ENCODE results near the gene CBLIF.
"Not testable (repeated sequence)": the region's sequence is repeated elsewhere in the genome, so short reads cannot be mapped to it uniquely, and the experiment has no call there.

Gene CBLIF

DNA sequence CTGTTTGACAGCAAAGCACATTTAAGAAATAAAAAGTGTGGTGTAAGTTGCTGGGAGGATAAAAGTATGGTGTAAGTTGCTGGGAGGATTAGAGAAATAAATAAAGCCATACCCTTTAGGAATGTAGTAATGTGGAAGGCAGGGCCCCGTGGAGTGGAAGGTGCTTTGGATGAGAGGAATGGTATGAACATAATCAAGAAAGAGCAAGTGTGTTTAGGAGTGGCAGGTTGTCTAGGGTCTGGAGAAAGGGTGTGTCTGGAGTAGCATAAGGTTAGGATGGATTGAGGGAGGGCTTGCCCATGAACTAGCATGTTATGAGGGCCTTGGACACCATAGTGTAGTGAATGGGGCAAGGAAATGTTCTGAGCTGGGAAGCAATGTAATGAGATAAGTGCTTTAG lies 52.8 kb downstream of the CBLIF start:
- Histone ChIP-seq H3K27me3 (ENCODE audit: insufficient read depth, low read depth, severe bottlenecking) (no peaks in the 10 kb centered on the region), H3K9me3 (ENCODE audit: severe bottlenecking) (no peaks in the 10 kb centered on the region), H3K4me3 (ENCODE audit: low read depth, low read length) (no peak overlapping the region), H3K36me3 (peaks cover 97% of the 10 kb centered on the region), H3K27ac (no peak overlapping the region)
- TF ChIP-seq CTCF (IDR thresholded peaks at IDR 0.05; ENCODE audit: low read depth, low read length): no peak
- no peak for DNase-seq

DNA sequence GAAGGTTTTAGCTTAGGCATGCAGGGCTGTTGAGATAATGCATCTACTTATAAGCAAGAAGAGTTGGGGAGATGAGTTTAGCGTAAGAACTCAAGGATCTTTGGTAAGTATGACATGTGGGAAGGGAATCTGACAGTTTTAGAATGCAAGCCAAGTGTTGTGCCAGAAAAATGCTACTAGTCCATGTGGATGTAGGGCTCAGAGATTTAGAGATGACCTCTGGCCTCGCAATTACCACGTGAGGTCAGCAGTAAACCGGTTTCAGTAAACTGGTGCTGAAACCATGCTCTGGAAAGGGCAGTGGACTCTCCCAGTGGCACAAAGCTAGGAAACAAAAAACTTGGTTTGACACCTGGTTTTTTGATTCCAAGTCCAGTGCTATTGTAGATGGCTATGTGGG lies 53.7 kb downstream of the CBLIF start:
- H3K27ac ChIP-seq: no peak overlapping the region

DNA sequence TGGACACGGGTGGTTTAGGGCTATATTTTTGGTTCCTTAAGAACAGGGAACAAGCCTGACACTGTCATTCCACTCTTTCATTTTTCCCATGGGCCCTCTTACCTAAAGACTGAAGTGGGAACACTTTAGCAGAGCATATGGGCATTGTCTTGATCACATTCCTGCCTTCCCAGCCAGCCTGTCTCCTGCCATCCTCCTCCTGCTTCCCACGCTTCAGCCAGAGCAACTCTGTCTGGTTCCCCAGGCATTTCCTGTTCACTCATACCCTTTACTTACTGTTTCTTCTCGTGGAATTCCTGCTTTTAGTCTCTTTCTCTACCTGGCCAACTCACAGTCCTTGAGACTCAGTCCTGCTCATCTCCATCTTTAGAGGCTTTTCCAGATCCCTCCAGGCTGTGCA lies 57.5 kb downstream of the CBLIF start:
- DNase-seq: no peak
- H3K4me3 ChIP-seq (ENCODE audit: low read depth, low read length): no peak overlapping the region
- H3K27me3 ChIP-seq (ENCODE audit: insufficient read depth, low read depth, severe bottlenecking): no peaks in the 10 kb centered on the region
- no peak overlapping the region for H3K27ac ChIP-seq
- H3K9me3 ChIP-seq (ENCODE audit: severe bottlenecking): no peaks in the 10 kb centered on the region
- peaks cover 89% of the 10 kb centered on the region for H3K36me3 ChIP-seq
- TF ChIP-seq CTCF (IDR thresholded peaks at IDR 0.05; ENCODE audit: low read depth, low read length): no peak

More for the DNA sequence above, 53.7 kb downstream of the CBLIF start:
- peaks cover 97% of the 10 kb centered on the region for H3K36me3 ChIP-seq
- no peak overlapping the region for H3K4me3 ChIP-seq (ENCODE audit: low read depth, low read length)
- no peak for DNase-seq
- no peak for TF ChIP-seq CTCF (IDR thresholded peaks at IDR 0.05; ENCODE audit: low read depth, low read length)
- no peaks in the 10 kb centered on the region for H3K9me3 ChIP-seq (ENCODE audit: severe bottlenecking)
- H3K27me3 ChIP-seq (ENCODE audit: insufficient read depth, low read depth, severe bottlenecking): no peaks in the 10 kb centered on the region

DNA sequence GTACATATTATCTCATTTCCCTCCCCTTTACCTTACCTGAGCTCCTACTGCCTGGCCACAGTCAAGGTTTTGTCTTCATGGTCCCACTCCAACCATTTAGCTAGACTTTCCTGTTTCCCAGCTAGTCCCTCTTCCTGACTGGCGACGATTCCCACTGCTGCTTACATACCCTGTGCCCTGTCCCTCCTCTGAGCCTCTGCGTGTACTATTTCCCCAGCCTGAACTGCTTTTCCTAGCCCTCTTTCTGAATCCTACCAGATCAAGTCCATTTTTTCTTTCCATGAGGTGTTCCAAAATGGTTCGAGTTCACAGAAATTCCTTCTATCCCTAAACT lies 58.1 kb downstream of the CBLIF start:
- peaks cover 88% of the 10 kb centered on the region for H3K36me3 ChIP-seq

DNA sequence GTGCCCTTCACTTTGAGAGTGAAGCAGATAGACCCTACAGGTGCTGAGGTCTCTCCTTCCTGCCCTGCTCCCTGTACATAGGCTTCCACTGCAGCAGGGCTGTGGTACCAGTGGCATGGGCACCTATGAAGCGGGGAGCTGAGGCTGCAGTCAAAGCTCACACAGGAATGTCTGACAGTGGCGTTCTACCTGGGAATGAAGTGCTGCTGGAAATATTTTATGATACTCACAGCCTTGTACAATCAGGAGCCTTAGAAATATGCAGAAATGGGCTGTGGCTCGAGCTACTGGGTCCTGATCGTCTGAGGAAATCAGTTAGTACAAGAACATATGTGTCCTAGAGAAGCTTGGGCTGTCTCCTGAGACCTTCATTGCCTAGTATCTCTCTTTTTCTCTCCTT lies 59.5 kb downstream of the CBLIF start:
- no peak overlapping the region for H3K27ac ChIP-seq
- DNase-seq: no peak
- TF ChIP-seq CTCF (IDR thresholded peaks at IDR 0.05; ENCODE audit: low read depth, low read length): no peak
- peaks cover 83% of the 10 kb centered on the region for H3K36me3 ChIP-seq
- no peaks in the 10 kb centered on the region for H3K9me3 ChIP-seq (ENCODE audit: severe bottlenecking)
- H3K27me3 ChIP-seq (ENCODE audit: insufficient read depth, low read depth, severe bottlenecking): no peaks in the 10 kb centered on the region
- H3K4me3 ChIP-seq (ENCODE audit: low read depth, low read length): no peak overlapping the region

More for the DNA sequence above, 58.1 kb downstream of the CBLIF start:
- Histone ChIP-seq H3K27me3 (ENCODE audit: insufficient read depth, low read depth, severe bottlenecking) (no peaks in the 10 kb centered on the region), H3K27ac (no peak overlapping the region), H3K9me3 (ENCODE audit: severe bottlenecking) (no peaks in the 10 kb centered on the region), H3K4me3 (ENCODE audit: low read depth, low read length) (no peak overlapping the region)
- DNase-seq: no peak
- TF ChIP-seq CTCF (IDR thresholded peaks at IDR 0.05; ENCODE audit: low read depth, low read length): no peak

DNA sequence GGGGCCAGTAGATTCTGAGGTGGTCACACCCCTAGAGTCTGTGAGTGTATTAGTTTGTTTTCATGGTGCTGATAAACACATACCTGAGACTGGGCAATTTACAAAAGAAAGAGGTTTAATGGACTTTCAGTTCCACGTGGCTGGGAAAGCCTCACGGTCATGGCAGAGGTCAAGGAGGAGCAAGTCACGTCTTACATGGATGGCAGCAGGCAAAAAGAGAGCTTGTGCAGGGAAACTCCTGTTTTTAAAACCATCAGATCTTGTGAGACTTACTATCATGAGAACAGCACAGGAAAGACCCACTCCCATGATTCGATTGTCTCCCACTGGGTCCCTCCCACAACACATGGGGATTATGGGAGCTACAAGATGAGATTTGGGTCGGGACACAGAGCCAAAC lies 60.9 kb downstream of the CBLIF start:
- H3K27me3 ChIP-seq (ENCODE audit: insufficient read depth, low read depth, severe bottlenecking); DNase-seq; H3K9me3 ChIP-seq (ENCODE audit: severe bottlenecking); H3K27ac ChIP-seq; H3K4me3 ChIP-seq (ENCODE audit: low read depth, low read length): not testable (repeated sequence)
- peaks cover 83% of the 10 kb centered on the region for H3K36me3 ChIP-seq

Data from WERI-Rb-1 (cell line).